ENCODE measurements around the gene SERPINA1.

Gene SERPINA1

DNA sequence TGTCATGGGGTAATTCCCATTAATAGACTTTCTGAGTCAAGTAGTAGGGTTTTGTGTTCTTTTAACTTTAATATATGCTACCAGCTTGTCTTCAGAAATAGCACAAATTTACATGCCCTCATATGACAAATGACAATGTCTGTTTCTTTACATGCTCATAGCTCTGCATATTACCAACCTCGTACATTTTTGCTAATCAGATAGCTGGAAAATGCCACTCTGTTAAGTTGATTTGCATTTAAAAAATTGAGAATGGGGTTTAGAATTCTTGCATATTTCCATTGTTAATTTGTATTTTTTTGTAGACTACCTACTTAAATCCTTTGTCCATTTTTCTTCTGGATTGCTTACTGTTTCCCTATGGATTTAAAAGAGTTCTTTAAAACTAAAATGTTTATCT lies 31.2 kb downstream of the SERPINA1 start:
- Histone ChIP-seq H3K9me3 (replicated peaks; ENCODE audit: insufficient read depth, low read length) (no peaks in the 10 kb centered on the region), H3K79me2 (ENCODE audit: low read length) (no peaks in the 10 kb centered on the region), H3K27ac (ENCODE audit: low read length) (no peak overlapping the region), H3K4me2 (ENCODE audit: low read depth, low read length) (no peak overlapping the region), H3F3A (ENCODE audit: insufficient read depth, low read length) (no peaks in the 10 kb centered on the region), H2AFZ (ENCODE audit: low read length) (no peak overlapping the region), H3K36me3 (replicated peaks; ENCODE audit: insufficient read depth, low read length) (no peaks in the 10 kb centered on the region), H3K4me1 (ENCODE audit: low read length) (no peaks in the 10 kb centered on the region), H4K20me1 (ENCODE audit: insufficient read depth, low read length) (no peaks in the 10 kb centered on the region), H3K4me3 (ENCODE audit: low read length) (no peak overlapping the region), H3K9me2 (replicated peaks; ENCODE audit: insufficient read depth, low read length) (no peaks in the 10 kb centered on the region), H3K27me3 (replicated peaks; ENCODE audit: insufficient read depth, low read length) (no peaks in the 10 kb centered on the region), H3K9ac (ENCODE audit: low read length) (no peak overlapping the region)
- no peak for DNase-seq
- TF ChIP-seq EZH2phosphoT487 (IDR thresholded peaks at IDR 0.05; ENCODE audit: low read length): no peak
- TF ChIP-seq EZH2 (optimal IDR thresholded peaks at IDR 0.05; ENCODE audit: low read depth, low read length): no peak
- no peak for TF ChIP-seq CTCF (IDR thresholded peaks at IDR 0.05; ENCODE audit: low read length)

DNA sequence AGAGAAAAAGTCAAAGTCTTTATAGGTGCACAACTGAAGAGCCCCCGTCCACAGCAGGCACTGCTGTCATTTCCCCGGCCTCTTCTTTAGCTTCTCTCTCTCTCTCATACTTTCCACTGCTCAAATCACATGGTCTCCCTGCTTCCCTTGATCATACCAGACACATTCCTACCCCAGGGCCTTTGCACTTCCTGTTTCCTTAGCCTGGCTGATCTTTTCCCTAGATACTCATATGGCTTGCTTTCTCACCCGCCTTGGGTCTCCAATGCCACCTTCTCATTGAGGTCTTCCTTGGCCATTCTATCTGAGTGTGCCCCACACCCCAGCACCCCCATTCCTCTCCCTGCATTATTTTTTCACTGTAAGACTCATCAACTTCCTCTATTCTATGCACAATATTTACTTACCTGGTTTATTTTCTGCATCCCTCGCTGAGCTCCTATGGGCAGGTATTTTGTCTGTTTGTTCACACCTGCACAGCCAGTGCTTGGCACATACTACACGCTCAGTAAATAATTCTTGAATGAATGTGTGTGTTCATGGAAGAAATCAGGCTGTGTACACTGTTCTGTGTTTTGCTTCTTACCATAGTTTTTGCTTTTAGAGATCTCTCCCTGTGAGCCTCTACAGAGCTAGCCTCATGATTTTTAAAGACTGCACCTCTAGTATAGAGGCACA lies 31.9 kb downstream of the SERPINA1 start:
- Histone ChIP-seq H3K9me3 (replicated peaks; ENCODE audit: insufficient read depth, low read length) (no peaks in the 10 kb centered on the region), H4K20me1 (ENCODE audit: insufficient read depth, low read length) (no peaks in the 10 kb centered on the region), H3K9me2 (replicated peaks; ENCODE audit: insufficient read depth, low read length) (no peaks in the 10 kb centered on the region), H3K36me3 (replicated peaks; ENCODE audit: insufficient read depth, low read length) (no peaks in the 10 kb centered on the region), H3K4me2 (ENCODE audit: low read depth, low read length) (no peak overlapping the region), H2AFZ (ENCODE audit: low read length) (no peak overlapping the region), H3K27me3 (replicated peaks; ENCODE audit: insufficient read depth, low read length) (no peaks in the 10 kb centered on the region), H3K79me2 (ENCODE audit: low read length) (no peaks in the 10 kb centered on the region), H3K27ac (ENCODE audit: low read length) (no peak overlapping the region), H3F3A (ENCODE audit: insufficient read depth, low read length) (no peaks in the 10 kb centered on the region), H3K4me1 (ENCODE audit: low read length) (no peaks in the 10 kb centered on the region), H3K4me3 (ENCODE audit: low read length) (no peak overlapping the region), H3K9ac (ENCODE audit: low read length) (no peak overlapping the region)
- TF ChIP-seq EZH2 (optimal IDR thresholded peaks at IDR 0.05; ENCODE audit: low read depth, low read length) (no peak), EZH2phosphoT487 (IDR thresholded peaks at IDR 0.05; ENCODE audit: low read length) (no peak), CTCF (IDR thresholded peaks at IDR 0.05; ENCODE audit: low read length) (no peak)
- no peak for DNase-seq

- Histone ChIP-seq H3K36me3 (replicated peaks; ENCODE audit: insufficient read depth, low read length) (no peaks in the 10 kb centered on the region), H3K4me3 (ENCODE audit: low read length) (no peak overlapping the region), H3K9me2 (replicated peaks; ENCODE audit: insufficient read depth, low read length) (no peaks in the 10 kb centered on the region), H3K9me3 (replicated peaks; ENCODE audit: insufficient read depth, low read length) (no peaks in the 10 kb centered on the region), H3K9ac (ENCODE audit: low read length) (no peak overlapping the region), H3K4me2 (ENCODE audit: low read depth, low read length) (no peak overlapping the region), H3F3A (ENCODE audit: insufficient read depth, low read length) (no peaks in the 10 kb centered on the region), H3K4me1 (ENCODE audit: low read length) (no peaks in the 10 kb centered on the region), H3K79me2 (ENCODE audit: low read length) (no peaks in the 10 kb centered on the region), H3K27me3 (replicated peaks; ENCODE audit: insufficient read depth, low read length) (no peaks in the 10 kb centered on the region), H2AFZ (ENCODE audit: low read length) (no peak overlapping the region), H3K27ac (ENCODE audit: low read length) (no peak overlapping the region), H4K20me1 (ENCODE audit: insufficient read depth, low read length) (no peaks in the 10 kb centered on the region)
- no peak for TF ChIP-seq EZH2phosphoT487 (IDR thresholded peaks at IDR 0.05; ENCODE audit: low read length)
- no peak for TF ChIP-seq EZH2 (optimal IDR thresholded peaks at IDR 0.05; ENCODE audit: low read depth, low read length)
- no peak for TF ChIP-seq CTCF (IDR thresholded peaks at IDR 0.05; ENCODE audit: low read length)
- no peak for DNase-seq
These were observed 33.1 kb downstream of the SERPINA1 start for GRCh38 chr14:94355191-94355794.
